ENCODE results near the gene NDST1.

NDST1 gene

DNA sequence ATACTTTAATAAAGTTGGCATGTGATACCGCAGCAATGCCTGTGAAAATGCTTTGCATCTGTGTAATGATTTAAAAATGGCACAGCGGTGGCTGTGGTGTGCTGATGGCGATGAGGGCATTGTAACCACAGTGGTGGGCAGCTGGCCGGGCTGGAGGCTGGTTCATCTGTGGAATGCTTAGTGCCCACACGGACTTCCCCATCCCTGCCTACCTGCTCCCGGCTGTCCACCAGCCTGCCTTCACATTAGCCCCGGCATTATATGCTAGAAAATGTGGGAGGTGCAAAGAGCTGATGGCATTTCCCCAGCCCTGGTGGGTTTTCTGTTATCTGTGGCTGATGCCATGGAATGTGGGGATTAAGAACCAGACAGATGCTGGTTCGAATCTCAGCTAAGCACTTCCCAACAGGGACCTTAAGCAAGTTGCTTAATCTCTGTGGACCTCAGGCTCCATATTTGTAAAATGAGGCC lies 2.9 kb upstream of the NDST1 start:
- TF ChIP-seq, protein P1, sequence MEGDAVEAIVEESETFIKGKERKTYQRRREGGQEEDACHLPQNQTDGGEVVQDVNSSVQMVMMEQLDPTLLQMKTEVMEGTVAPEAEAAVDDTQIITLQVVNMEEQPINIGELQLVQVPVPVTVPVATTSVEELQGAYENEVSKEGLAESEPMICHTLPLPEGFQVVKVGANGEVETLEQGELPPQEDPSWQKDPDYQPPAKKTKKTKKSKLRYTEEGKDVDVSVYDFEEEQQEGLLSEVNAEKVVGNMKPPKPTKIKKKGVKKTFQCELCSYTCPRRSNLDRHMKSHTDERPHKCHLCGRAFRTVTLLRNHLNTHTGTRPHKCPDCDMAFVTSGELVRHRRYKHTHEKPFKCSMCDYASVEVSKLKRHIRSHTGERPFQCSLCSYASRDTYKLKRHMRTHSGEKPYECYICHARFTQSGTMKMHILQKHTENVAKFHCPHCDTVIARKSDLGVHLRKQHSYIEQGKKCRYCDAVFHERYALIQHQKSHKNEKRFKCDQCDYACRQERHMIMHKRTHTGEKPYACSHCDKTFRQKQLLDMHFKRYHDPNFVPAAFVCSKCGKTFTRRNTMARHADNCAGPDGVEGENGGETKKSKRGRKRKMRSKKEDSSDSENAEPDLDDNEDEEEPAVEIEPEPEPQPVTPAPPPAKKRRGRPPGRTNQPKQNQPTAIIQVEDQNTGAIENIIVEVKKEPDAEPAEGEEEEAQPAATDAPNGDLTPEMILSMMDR (IDR thresholded peaks at IDR 0.05; ENCODE audit: low read depth, low read length, missing control alignments): no peak
- H3K4me3 ChIP-seq (replicated peaks; ENCODE audit: low read depth, low read length): no peak overlapping the region
- DNase-seq (ENCODE audit: extremely low read depth, low read depth): no peak

DNA sequence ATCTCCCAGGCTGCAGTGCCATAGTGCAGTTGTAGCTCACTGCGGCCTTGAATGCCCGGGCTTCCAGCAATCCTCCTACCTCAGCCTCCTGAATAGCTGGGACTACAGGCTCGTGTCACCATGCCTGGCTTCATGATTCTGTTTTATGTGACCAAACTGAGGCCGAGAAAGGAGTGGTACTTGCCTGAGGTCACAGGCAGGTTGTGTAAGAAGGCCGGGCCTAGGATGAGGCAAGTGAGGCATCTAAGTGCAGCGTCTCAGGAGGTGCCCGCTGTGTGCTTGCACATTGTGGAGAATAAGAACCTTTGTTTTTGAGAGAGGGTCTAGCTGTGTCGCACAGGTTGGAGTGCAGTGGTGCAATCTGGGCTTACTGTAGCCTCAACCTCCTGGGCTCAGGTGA lies 2.1 kb upstream of the NDST1 start:
- TF ChIP-seq, protein P1 (IDR thresholded peaks at IDR 0.05; ENCODE audit: low read depth, low read length, missing control alignments): no peak
- DNase-seq (ENCODE audit: extremely low read depth, low read depth): no peak
- H3K4me3 ChIP-seq (replicated peaks; ENCODE audit: low read depth, low read length): no peak overlapping the region

DNA sequence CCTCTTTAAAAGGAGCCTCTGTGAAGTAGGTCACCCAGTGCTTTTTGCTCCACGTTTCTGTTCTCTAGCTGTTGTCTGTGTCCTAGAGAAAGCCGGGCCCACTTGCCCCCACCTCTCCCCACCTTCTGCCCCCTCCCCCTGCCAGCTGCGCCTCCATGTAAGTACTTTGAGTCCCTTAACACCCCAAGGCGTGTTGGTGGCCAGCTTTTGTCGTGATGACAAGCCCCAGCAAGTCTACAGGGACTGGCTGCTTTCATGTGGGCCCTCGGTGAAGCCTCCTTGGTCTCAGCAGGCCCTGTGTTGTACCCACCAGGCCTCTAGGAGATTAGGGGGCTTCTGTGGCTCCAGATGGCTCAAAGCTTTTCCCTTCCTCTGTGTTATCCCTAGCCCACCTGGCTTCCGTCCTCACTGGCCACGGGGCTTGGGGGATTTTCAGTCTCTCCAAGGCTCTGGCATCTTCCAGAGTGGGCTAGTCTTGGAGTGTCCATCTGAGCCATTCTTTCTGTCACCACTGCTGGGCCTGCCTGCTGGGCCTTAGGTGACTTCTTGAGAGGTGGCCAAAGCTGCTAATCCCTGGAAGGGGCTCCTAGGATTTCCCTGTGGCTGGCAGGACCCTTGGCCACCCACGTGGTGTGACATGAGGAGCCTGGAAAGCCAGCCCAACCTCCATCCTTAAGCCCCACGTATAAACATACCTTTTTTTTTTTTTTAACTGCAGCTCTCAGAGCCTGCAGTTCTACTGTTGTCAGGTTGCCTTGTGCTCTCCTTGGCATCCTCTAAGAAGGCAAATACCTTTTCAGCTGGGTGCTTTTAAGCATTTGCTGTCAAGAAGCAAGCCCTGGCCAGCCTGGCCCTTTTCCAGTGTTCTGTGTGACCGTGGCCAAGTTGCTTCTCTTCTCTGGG lies 1.1 kb upstream of the NDST1 start:
- no peak overlapping the region for H3K4me3 ChIP-seq (replicated peaks; ENCODE audit: low read depth, low read length)
- DNase-seq (ENCODE audit: extremely low read depth, low read depth): no peak
- TF ChIP-seq, protein P1 (IDR thresholded peaks at IDR 0.05; ENCODE audit: low read depth, low read length, missing control alignments): no peak

DNA sequence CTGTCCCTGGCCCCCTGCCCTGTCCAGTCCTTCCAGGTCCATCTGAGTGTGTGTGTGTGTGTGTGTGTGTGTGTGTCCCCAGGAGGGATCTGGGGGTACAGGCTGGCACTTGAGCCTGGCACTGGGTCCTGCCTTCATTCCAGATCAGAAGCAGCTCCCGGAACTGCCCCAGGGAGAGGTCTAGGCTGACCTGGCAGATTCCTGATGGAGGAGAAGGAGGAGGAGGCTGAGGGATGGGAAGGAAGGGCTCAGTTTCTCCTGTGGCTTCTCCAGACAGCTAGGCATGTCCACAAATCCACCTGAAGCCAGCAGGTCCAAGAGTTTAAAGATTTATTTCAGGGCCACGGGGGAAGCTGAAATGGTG lies 328 bp downstream of the NDST1 start:
- no peak for DNase-seq (ENCODE audit: extremely low read depth, low read depth)
- H3K4me3 ChIP-seq (replicated peaks; ENCODE audit: low read depth, low read length): no peak overlapping the region
- TF ChIP-seq, protein P1 (IDR thresholded peaks at IDR 0.05; ENCODE audit: low read depth, low read length, missing control alignments): no peak

DNA sequence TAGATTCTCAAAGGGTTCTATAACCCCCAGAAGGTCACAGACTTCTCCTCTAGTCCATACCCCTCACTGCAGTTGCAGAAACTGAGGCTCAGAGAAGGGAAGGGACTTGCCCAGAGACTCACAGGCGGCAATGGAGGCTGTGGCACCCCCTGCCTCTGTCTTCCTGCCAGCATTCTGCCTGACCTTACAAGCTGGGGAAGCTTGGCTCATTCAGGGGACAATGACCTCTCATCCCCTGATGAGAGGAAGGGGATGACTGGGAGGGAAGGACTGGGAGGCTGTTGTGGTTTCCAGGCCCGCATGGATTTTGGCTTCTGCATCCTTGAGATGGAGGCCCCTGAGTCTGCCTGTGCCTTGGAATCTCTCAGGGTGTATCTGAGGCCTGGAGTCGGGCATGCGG lies 897 bp downstream of the NDST1 start:
- DNase-seq (ENCODE audit: extremely low read depth, low read depth): no peak

DNA sequence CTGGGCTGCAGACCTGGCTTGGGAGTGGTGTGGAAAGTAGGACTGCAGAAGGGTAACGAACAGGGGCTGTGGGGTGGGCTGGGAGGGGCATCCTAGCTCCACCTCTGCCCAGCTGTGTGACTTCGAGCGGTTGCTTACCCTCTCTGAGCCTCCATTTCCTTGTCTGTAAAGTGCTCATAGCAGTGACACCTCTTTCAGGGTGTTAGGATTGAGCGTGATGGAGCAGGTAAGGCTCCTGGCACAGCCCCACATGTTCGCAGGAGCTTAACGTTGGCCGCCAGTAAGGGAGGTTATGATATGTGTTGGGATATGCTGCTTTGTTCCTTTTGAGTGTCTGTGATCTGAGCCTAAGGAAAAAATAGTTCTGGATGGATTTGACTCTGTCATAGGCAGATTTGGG lies 2.1 kb downstream of the NDST1 start:
- TF ChIP-seq, protein P1 (IDR thresholded peaks at IDR 0.05; ENCODE audit: low read depth, low read length, missing control alignments): no peak
- no peak for DNase-seq (ENCODE audit: extremely low read depth, low read depth)
- H3K4me3 ChIP-seq (replicated peaks; ENCODE audit: low read depth, low read length): no peak overlapping the region

More for the DNA sequence above, 897 bp downstream of the NDST1 start:
- H3K4me3 ChIP-seq (replicated peaks; ENCODE audit: low read depth, low read length): no peak overlapping the region
- TF ChIP-seq, protein P1 (IDR thresholded peaks at IDR 0.05; ENCODE audit: low read depth, low read length, missing control alignments): no peak
